ENCODE data around the gene TEX55.
"Not testable (repeated sequence)": the region's sequence is repeated elsewhere in the genome, so short reads cannot be mapped to it uniquely, and the experiment has no call there.

TEX55 gene

DNA sequence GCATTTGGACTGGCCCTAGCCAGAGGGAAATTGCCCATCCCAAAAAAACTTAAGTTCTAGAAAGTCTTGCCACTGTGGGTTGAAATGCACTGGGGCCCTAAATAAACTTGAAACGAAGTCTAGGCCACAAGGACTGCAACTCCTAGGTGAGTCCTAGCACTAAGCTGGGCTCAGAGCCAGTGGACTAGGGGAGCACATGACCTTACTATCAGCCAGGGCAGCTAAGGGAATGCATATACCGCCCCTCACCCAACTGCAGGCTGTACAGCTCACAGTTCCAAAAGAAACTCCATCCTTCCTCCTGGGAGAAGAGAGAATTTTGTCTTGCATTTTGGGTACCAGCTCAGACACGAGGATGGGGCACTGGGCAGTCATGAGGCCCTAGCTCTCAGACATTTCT lies 23.6 kb upstream of the TEX55 start:
- H3F3A ChIP-seq (ENCODE audit: control insufficient read depth, insufficient read depth), result no peaks in the 10 kb centered on the region
- H3K4me3 ChIP-seq (ENCODE audit: low read length), result no peak overlapping the region
- H3K27ac ChIP-seq (ENCODE audit: low read depth, low read length), result no peak overlapping the region
- no peaks in the 10 kb centered on the region for H3K27me3 ChIP-seq (ENCODE audit: control insufficient read depth, low read length)
- TF ChIP-seq EZH2phosphoT487 (IDR thresholded peaks at IDR 0.05; ENCODE audit: borderline replicate concordance, low read length), result no peak
- TF ChIP-seq, protein P1, sequence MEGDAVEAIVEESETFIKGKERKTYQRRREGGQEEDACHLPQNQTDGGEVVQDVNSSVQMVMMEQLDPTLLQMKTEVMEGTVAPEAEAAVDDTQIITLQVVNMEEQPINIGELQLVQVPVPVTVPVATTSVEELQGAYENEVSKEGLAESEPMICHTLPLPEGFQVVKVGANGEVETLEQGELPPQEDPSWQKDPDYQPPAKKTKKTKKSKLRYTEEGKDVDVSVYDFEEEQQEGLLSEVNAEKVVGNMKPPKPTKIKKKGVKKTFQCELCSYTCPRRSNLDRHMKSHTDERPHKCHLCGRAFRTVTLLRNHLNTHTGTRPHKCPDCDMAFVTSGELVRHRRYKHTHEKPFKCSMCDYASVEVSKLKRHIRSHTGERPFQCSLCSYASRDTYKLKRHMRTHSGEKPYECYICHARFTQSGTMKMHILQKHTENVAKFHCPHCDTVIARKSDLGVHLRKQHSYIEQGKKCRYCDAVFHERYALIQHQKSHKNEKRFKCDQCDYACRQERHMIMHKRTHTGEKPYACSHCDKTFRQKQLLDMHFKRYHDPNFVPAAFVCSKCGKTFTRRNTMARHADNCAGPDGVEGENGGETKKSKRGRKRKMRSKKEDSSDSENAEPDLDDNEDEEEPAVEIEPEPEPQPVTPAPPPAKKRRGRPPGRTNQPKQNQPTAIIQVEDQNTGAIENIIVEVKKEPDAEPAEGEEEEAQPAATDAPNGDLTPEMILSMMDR (IDR thresholded peaks at IDR 0.05; ENCODE audit: low read depth, low read length, poor library complexity, severe bottlenecking), result no peak
- H3K9me3 ChIP-seq (ENCODE audit: control insufficient read depth, insufficient read depth, low read length), result peaks cover 6% of the 10 kb centered on the region; the same call in 1 of the 2 replicates
- no peaks in the 10 kb centered on the region for H4K20me1 ChIP-seq (ENCODE audit: control insufficient read depth, insufficient read depth, low read depth, low read length)
- H3K9me2 ChIP-seq (replicated peaks; ENCODE audit: control insufficient read depth, low read length), result no peaks in the 10 kb centered on the region
- H3K79me2 ChIP-seq (ENCODE audit: control insufficient read depth, low read length), result no peaks in the 10 kb centered on the region
- no peaks in the 10 kb centered on the region for H3K36me3 ChIP-seq (ENCODE audit: control insufficient read depth, low read length)
- H3K4me2 ChIP-seq (ENCODE audit: low read length), result no peak overlapping the region
- H3K4me1 ChIP-seq (ENCODE audit: control insufficient read depth, low read length), result no peaks in the 10 kb centered on the region

GRCh38 chr3:119125342-119125741 lies 20.6 kb upstream of the TEX55 start:
- Histone ChIP-seq H3K79me2 (ENCODE audit: control insufficient read depth, low read length) (no peaks in the 10 kb centered on the region), H3K27me3 (ENCODE audit: control insufficient read depth, low read length) (no peaks in the 10 kb centered on the region), H3K4me3 (ENCODE audit: low read length) (no peak overlapping the region), H4K20me1 (ENCODE audit: control insufficient read depth, insufficient read depth, low read depth, low read length) (no peaks in the 10 kb centered on the region), H3F3A (ENCODE audit: control insufficient read depth, insufficient read depth) (no peaks in the 10 kb centered on the region), H3K4me1 (ENCODE audit: control insufficient read depth, low read length) (no peaks in the 10 kb centered on the region), H3K36me3 (ENCODE audit: control insufficient read depth, low read length) (no peaks in the 10 kb centered on the region), H3K4me2 (ENCODE audit: low read length) (no peak overlapping the region), H3K27ac (ENCODE audit: low read depth, low read length) (no peak overlapping the region), H3K9me3 (ENCODE audit: control insufficient read depth, insufficient read depth, low read length) (no peaks in the 10 kb centered on the region), H3K9me2 (replicated peaks; ENCODE audit: control insufficient read depth, low read length) (no peaks in the 10 kb centered on the region)
- TF ChIP-seq, protein P1 (IDR thresholded peaks at IDR 0.05; ENCODE audit: low read depth, low read length, poor library complexity, severe bottlenecking), result no peak
- TF ChIP-seq EZH2phosphoT487 (IDR thresholded peaks at IDR 0.05; ENCODE audit: borderline replicate concordance, low read length), result no peak

DNA sequence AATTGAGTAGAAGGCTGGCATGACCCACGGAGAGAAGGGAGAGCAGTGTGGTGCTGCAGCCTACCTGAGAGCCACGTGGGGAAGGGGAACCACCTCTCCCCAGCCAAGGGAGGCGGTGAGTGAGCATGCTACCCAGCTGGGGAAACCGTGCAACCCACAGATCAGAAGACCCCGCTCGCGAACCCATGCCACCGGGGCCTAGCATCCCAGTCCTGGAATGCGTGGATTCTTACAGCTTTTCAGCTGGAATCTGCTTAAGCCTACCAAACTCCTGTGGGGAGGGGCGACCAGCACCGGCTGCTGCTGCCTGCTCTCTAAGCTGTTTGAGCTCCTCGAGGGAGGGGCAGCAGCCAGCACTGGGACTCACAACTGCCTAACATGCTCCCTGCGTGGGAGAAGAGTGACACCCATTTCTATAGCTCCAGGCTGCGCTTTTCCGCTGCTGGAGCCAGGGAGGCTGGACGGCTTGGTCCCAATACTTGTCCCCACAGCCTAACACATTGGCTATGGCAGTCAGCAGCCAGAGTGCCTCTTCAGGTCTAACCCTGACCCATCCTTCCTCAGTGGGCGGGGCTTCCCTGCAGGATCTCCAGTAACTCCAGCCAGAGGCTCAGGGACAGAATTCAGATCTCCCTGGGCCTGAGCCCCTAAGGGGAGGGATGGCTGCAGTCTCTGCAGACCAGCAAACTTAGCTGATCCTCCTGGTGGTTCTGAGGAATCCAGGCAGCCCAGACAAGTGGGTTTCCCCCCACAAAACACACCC lies 20.0 kb upstream of the TEX55 start:
- H3K9me2 ChIP-seq (replicated peaks; ENCODE audit: control insufficient read depth, low read length), result no peaks in the 10 kb centered on the region
- no peaks in the 10 kb centered on the region for H3K4me1 ChIP-seq (ENCODE audit: control insufficient read depth, low read length)
- no peaks in the 10 kb centered on the region for H4K20me1 ChIP-seq (ENCODE audit: control insufficient read depth, insufficient read depth, low read depth, low read length)
- no peak overlapping the region for H3K27ac ChIP-seq (ENCODE audit: low read depth, low read length)
- H3K4me2 ChIP-seq (ENCODE audit: low read length), result no peak overlapping the region
- no peaks in the 10 kb centered on the region for H3K27me3 ChIP-seq (ENCODE audit: control insufficient read depth, low read length)
- no peak overlapping the region for H3K4me3 ChIP-seq (ENCODE audit: low read length)
- H3K9me3 ChIP-seq (ENCODE audit: control insufficient read depth, insufficient read depth, low read length), result no peaks in the 10 kb centered on the region
- no peaks in the 10 kb centered on the region for H3F3A ChIP-seq (ENCODE audit: control insufficient read depth, insufficient read depth)
- H3K36me3 ChIP-seq (ENCODE audit: control insufficient read depth, low read length), result no peaks in the 10 kb centered on the region
- no peak for TF ChIP-seq EZH2phosphoT487 (IDR thresholded peaks at IDR 0.05; ENCODE audit: borderline replicate concordance, low read length)
- TF ChIP-seq, protein P1 (IDR thresholded peaks at IDR 0.05; ENCODE audit: low read depth, low read length, poor library complexity, severe bottlenecking), result no peak
- no peaks in the 10 kb centered on the region for H3K79me2 ChIP-seq (ENCODE audit: control insufficient read depth, low read length)

DNA sequence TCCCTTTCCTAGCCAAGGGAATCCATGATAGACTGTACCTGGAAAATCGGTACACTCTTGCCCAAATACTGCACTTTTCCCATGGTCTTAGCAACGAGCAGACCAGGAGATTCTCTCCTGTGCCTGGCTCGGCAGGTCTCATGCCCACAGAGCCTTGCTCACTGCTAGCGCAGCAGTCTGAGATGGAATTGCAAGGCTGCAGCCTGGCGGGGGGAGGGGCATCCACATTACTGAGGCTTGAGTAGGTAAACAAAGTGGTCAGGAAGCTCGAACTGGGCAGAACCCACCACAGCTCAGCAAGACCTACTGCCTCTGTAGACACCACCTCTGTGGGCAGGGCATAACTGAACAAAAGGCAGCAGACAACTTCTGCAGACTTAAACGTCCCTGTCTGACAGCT lies 15.7 kb upstream of the TEX55 start:
- H3K4me2 ChIP-seq (ENCODE audit: low read length); H3K36me3 ChIP-seq (ENCODE audit: control insufficient read depth, low read length); H4K20me1 ChIP-seq (ENCODE audit: control insufficient read depth, insufficient read depth, low read depth, low read length); H3F3A ChIP-seq (ENCODE audit: control insufficient read depth, insufficient read depth); H3K4me3 ChIP-seq (ENCODE audit: low read length); H3K79me2 ChIP-seq (ENCODE audit: control insufficient read depth, low read length); H3K9me2 ChIP-seq (replicated peaks; ENCODE audit: control insufficient read depth, low read length); H3K27me3 ChIP-seq (ENCODE audit: control insufficient read depth, low read length); H3K27ac ChIP-seq (ENCODE audit: low read depth, low read length); H3K4me1 ChIP-seq (ENCODE audit: control insufficient read depth, low read length); H3K9me3 ChIP-seq (ENCODE audit: control insufficient read depth, insufficient read depth, low read length): not testable (repeated sequence)

GRCh38 chr3:119132291-119132690 lies 13.7 kb upstream of the TEX55 start:
- not testable (repeated sequence) for H3K36me3 ChIP-seq (ENCODE audit: control insufficient read depth, low read length); H4K20me1 ChIP-seq (ENCODE audit: control insufficient read depth, insufficient read depth, low read depth, low read length); H3K27ac ChIP-seq (ENCODE audit: low read depth, low read length); H3K4me3 ChIP-seq (ENCODE audit: low read length); H3K9me2 ChIP-seq (replicated peaks; ENCODE audit: control insufficient read depth, low read length); H3K79me2 ChIP-seq (ENCODE audit: control insufficient read depth, low read length); H3K9me3 ChIP-seq (ENCODE audit: control insufficient read depth, insufficient read depth, low read length); H3K27me3 ChIP-seq (ENCODE audit: control insufficient read depth, low read length); H3K4me1 ChIP-seq (ENCODE audit: control insufficient read depth, low read length); H3F3A ChIP-seq (ENCODE audit: control insufficient read depth, insufficient read depth); H3K4me2 ChIP-seq (ENCODE audit: low read length)

GRCh38 chr3:119139360-119139759 lies 6.6 kb upstream of the TEX55 start:
- not testable (repeated sequence) for H3K4me2 ChIP-seq (ENCODE audit: low read length); H3K79me2 ChIP-seq (ENCODE audit: control insufficient read depth, low read length); H3K9me2 ChIP-seq (replicated peaks; ENCODE audit: control insufficient read depth, low read length); H3K27ac ChIP-seq (ENCODE audit: low read depth, low read length); H3K4me1 ChIP-seq (ENCODE audit: control insufficient read depth, low read length); H4K20me1 ChIP-seq (ENCODE audit: control insufficient read depth, insufficient read depth, low read depth, low read length); H3K4me3 ChIP-seq (ENCODE audit: low read length); H3K27me3 ChIP-seq (ENCODE audit: control insufficient read depth, low read length); H3K9me3 ChIP-seq (ENCODE audit: control insufficient read depth, insufficient read depth, low read length); H3K36me3 ChIP-seq (ENCODE audit: control insufficient read depth, low read length); H3F3A ChIP-seq (ENCODE audit: control insufficient read depth, insufficient read depth)
